Mesenchymal stem cell (in vitro differentiated cells and primary cell): ENCODE results near the gene OR1B1.
A peak's percentile ranks its signal among the peaks of the same experiment; 100 is the strongest.

Source experiments
- DNase-seq: peaks from one replicate; pipeline ENCODE4 v3.0.0-alpha.2; 2013
- H2AFZ ChIP-seq: one replicate; pipeline ENCODE4 v1.6.1; 2013; ENCODE audit warnings: low read depth, mild to moderate bottlenecking, control low read depth, inconsistent platforms, low read length, moderate library complexity
- H2AK5ac ChIP-seq: 2 replicates; pipeline ENCODE4 v1.6.1; 2013; ENCODE audit warnings: low read length, moderate library complexity, mild to moderate bottlenecking, inconsistent platforms; ENCODE audit not compliant: severe bottlenecking
- H2BK120ac ChIP-seq: one replicate; pipeline ENCODE4 v1.6.1; 2013; ENCODE audit warnings: low read depth, mild to moderate bottlenecking, inconsistent platforms, low read length, moderate library complexity
- H2BK12ac ChIP-seq, 2 experiments: one replicate each; pipeline ENCODE4 v1.6.1; 2013; ENCODE audit warnings: inconsistent platforms in 2 of 2, low read length in 2 of 2, mild to moderate bottlenecking in 2 of 2, moderate library complexity in 2 of 2, control low read depth in 1 of 2
- H2BK15ac ChIP-seq: one replicate; pipeline ENCODE4 v1.6.1; 2013; ENCODE audit warnings: mild to moderate bottlenecking, low read depth, inconsistent platforms; ENCODE audit not compliant: poor library complexity, severe bottlenecking
- H2BK5ac ChIP-seq: 2 replicates; pipeline ENCODE4 v1.6.1; 2013; ENCODE audit warnings: low read depth, mild to moderate bottlenecking, low read length, control low read depth, inconsistent platforms; ENCODE audit not compliant: poor library complexity, severe bottlenecking
- H3K14ac ChIP-seq, 2 experiments: one replicate each; pipeline ENCODE4 v1.6.1; 2013; ENCODE audit warnings: inconsistent platforms in 2 of 2, low read length in 2 of 2, control low read depth in 1 of 2, mild to moderate bottlenecking in 1 of 2, moderate library complexity in 1 of 2
- H3K18ac ChIP-seq, 2 experiments: one replicate each; pipeline ENCODE4 v1.6.1; 2013; ENCODE audit warnings: inconsistent platforms in 2 of 2, low read length in 2 of 2, control low read depth in 1 of 2, low read depth in 1 of 2, mild to moderate bottlenecking in 1 of 2
- H3K23ac ChIP-seq, 2 experiments: one replicate each; pipeline ENCODE4 v1.6.1; 2013; ENCODE audit warnings: inconsistent platforms in 2 of 2, low read length in 2 of 2, mild to moderate bottlenecking in 2 of 2, moderate library complexity in 2 of 2, control low read depth in 1 of 2
- H3K27ac ChIP-seq: 2 replicates; pipeline ENCODE4 v1.5.1; 2013; ENCODE audit warnings: mild to moderate bottlenecking, moderate library complexity, low read length, control low read depth, inconsistent platforms; ENCODE audit not compliant: poor library complexity, severe bottlenecking
- H3K27me3 ChIP-seq, 2 experiments: 2 replicates each; pipeline versions ENCODE4 v1.6.1 to v1.7.0; 2013; ENCODE audit warnings: low read length in 2 of 2, mild to moderate bottlenecking in 2 of 2, moderate library complexity in 2 of 2, control low read depth in 1 of 2, inconsistent platforms in 1 of 2; ENCODE audit not compliant: control insufficient read depth in 1 of 2, insufficient read depth in 1 of 2
- H3K36me3 ChIP-seq, 2 experiments: 2 replicates each; pipeline versions ENCODE4 v1.6.1 to v1.7.0; 2013; ENCODE audit warnings: low read length in 2 of 2, control low read depth in 1 of 2, inconsistent platforms in 1 of 2, low read depth in 1 of 2, mild to moderate bottlenecking in 1 of 2; ENCODE audit not compliant: insufficient read depth in 2 of 2, control insufficient read depth in 1 of 2
- H3K4ac ChIP-seq, 2 experiments: one replicate each; pipeline ENCODE4 v1.6.1; 2013; ENCODE audit warnings: inconsistent platforms in 2 of 2, low read length in 2 of 2, mild to moderate bottlenecking in 2 of 2, moderate library complexity in 2 of 2, control low read depth in 1 of 2, low read depth in 1 of 2
- H3K4me1 ChIP-seq: 2 replicates; pipeline ENCODE4 v1.6.1; 2013; ENCODE audit warnings: low read depth, low read length, control low read depth; ENCODE audit not compliant: control insufficient read depth, insufficient read depth
- H3K4me2 ChIP-seq: 2 replicates; pipeline ENCODE4 v1.6.1; 2013; ENCODE audit warnings: low read length, mild to moderate bottlenecking, inconsistent platforms; ENCODE audit not compliant: poor library complexity, severe bottlenecking
- H3K4me3 ChIP-seq, 2 experiments: 2 replicates each; pipeline versions ENCODE4 v1.5.1 to v1.7.0; 2013; ENCODE audit warnings: low read length in 2 of 2, mild to moderate bottlenecking in 2 of 2, control low read depth in 1 of 2, low read depth in 1 of 2; ENCODE audit not compliant: insufficient read depth in 1 of 2
- H3K79me1 ChIP-seq: replicated peaks from 2 replicates; pipeline ENCODE4 v1.6.1; 2013; ENCODE audit warnings: mild to moderate bottlenecking, control low read depth, low read length, inconsistent platforms; ENCODE audit not compliant: poor library complexity, severe bottlenecking
- H3K9ac ChIP-seq: 2 replicates; pipeline ENCODE4 v1.7.0; 2013; ENCODE audit warnings: mild to moderate bottlenecking, low read length, moderate library complexity
- H3K9me3 ChIP-seq: 2 replicates; pipeline ENCODE4 v1.7.0; 2013; ENCODE audit warnings: mild to moderate bottlenecking, low read length; ENCODE audit not compliant: control insufficient read depth
- H4K8ac ChIP-seq: one replicate; pipeline ENCODE4 v1.6.1; 2013; ENCODE audit warnings: inconsistent platforms, mild to moderate bottlenecking, low read length, moderate library complexity
- H4K91ac ChIP-seq: one replicate; pipeline ENCODE4 v1.6.1; 2013; ENCODE audit warnings: mild to moderate bottlenecking, low read length, inconsistent platforms
- WGBS: methylation state at CpG from one replicate; pipeline ENCODE4 v1.1.7; 2013; ENCODE audit warnings: mixed read lengths; 5-methylcytosine and 5-hydroxymethylcytosine counted together

The OR1B1 gene

GRCh38 chr9:122614362-122614761, 43.1 kb downstream of the OR1B1 start, which contains the start of gene OR1Q1:
TSS of gene OR1Q1 (plus strand) at chr9:122614738. CDS start at chr9:122614738, 0 bp downstream.
- no peaks in the 10 kb centered on the region for H3K9me3 ChIP-seq
- H3K36me3 ChIP-seq = no peaks in the 10 kb centered on the region
- H3K79me1 ChIP-seq = no peaks in the 10 kb centered on the region
- H3K14ac ChIP-seq = no peak within 1 kb of the TSS
- H3K4ac ChIP-seq = no peak within 1 kb of the TSS
- no peak within 1 kb of the TSS for H2BK5ac ChIP-seq
- no peak within 1 kb of the TSS for H4K91ac ChIP-seq
- no peak within 1 kb of the TSS for H3K23ac ChIP-seq
- no peaks in the 10 kb centered on the region for H3K27me3 ChIP-seq
- no peak for DNase-seq
- H3K4me2 ChIP-seq = no peak within 1 kb of the TSS
- H3K27ac ChIP-seq = no peak within 1 kb of the TSS
- no peak within 1 kb of the TSS for H2AK5ac ChIP-seq
- no peak within 1 kb of the TSS for H2BK12ac ChIP-seq
- H3K9ac ChIP-seq = no peak within 1 kb of the TSS
- no peak within 1 kb of the TSS for H4K8ac ChIP-seq
- no CpG with 5 or more reads among the region's 1 CpG for WGBS
- no peak within 1 kb of the TSS for H2BK15ac ChIP-seq
- no peak within 1 kb of the TSS for H2BK120ac ChIP-seq
- peak within 1 kb of the TSS; percentile 23 for H2AFZ ChIP-seq
- no peak within 1 kb of the TSS for H3K18ac ChIP-seq
- H3K4me1 ChIP-seq = no peaks in the 10 kb centered on the region
- no peak within 1 kb of the TSS for H3K4me3 ChIP-seq

- H3K14ac ChIP-seq = no peak overlapping the region
- no peak overlapping the region for H3K23ac ChIP-seq
- H2BK5ac ChIP-seq = no peak overlapping the region
- no peak overlapping the region for H3K27ac ChIP-seq
- no peak overlapping the region for H2AK5ac ChIP-seq
- H3K4me2 ChIP-seq = no peak overlapping the region
- H3K79me1 ChIP-seq = no peaks in the 10 kb centered on the region
- H3K9me3 ChIP-seq = peaks cover 5% of the 10 kb centered on the region
- no peak overlapping the region for H2BK120ac ChIP-seq
- no peak overlapping the region for H3K4me3 ChIP-seq
- H3K4me1 ChIP-seq = no peaks in the 10 kb centered on the region
- H2BK12ac ChIP-seq = no peak overlapping the region
- no peak overlapping the region for H3K18ac ChIP-seq
- H4K91ac ChIP-seq = no peak overlapping the region
- no peaks in the 10 kb centered on the region for H3K27me3 ChIP-seq
- no peak overlapping the region for H2AFZ ChIP-seq
- no peak overlapping the region for H3K9ac ChIP-seq
- no peaks in the 10 kb centered on the region for H3K36me3 ChIP-seq
- 56% methylated on average over 3 of the region's 4 CpGs for WGBS
- H4K8ac ChIP-seq = no peak overlapping the region
- DNase-seq = no peak
- no peak overlapping the region for H2BK15ac ChIP-seq
- H3K4ac ChIP-seq = no peak overlapping the region
Measured at GRCh38 chr9:122609804-122610203, 47.6 kb downstream of the OR1B1 start.

- DNase-seq = no peak
- H3K4ac ChIP-seq = no peak overlapping the region
- 78% methylated on average over 1 of the region's 1 CpG for WGBS
Measured at GRCh38 chr9:122606587-122606986, 50.8 kb downstream of the OR1B1 start.

DNA sequence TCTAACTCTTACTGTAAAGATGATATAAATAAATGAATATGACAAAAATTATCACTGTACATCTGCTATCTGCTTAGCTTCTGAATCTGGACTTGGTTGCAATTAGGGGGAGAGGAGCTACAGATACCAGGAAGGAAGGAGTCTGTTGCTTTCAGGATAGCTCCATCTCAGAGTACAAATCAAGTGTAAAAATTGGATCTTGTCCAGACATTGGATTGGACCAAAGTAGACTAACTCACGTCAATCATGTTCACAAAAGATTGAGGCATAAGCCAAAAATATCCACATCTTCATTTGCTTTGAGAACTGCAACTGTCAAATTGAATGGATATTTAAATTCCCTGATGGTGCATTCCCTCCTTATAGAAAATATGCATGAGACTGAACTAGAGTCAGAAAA, 51.7 kb downstream of the OR1B1 start:
- H2AK5ac ChIP-seq = no peak overlapping the region

More at GRCh38 chr9:122606587-122606986, 50.8 kb downstream of the OR1B1 start:
- no peak overlapping the region for H3K18ac ChIP-seq
- no peaks in the 10 kb centered on the region for H3K36me3 ChIP-seq
- H2AFZ ChIP-seq = no peak overlapping the region
- peaks cover 12% of the 10 kb centered on the region for H3K9me3 ChIP-seq
- H3K4me2 ChIP-seq = no peak overlapping the region
- no peak overlapping the region for H2BK15ac ChIP-seq
- no peak overlapping the region for H4K91ac ChIP-seq
- no peak overlapping the region for H4K8ac ChIP-seq
- no peak overlapping the region for H3K4me3 ChIP-seq
- H3K14ac ChIP-seq = no peak overlapping the region
- H3K27me3 ChIP-seq = no peaks in the 10 kb centered on the region
- no peaks in the 10 kb centered on the region for H3K79me1 ChIP-seq
- H2BK5ac ChIP-seq = no peak overlapping the region
- no peak overlapping the region for H3K9ac ChIP-seq
- H3K27ac ChIP-seq = no peak overlapping the region
- H2AK5ac ChIP-seq = no peak overlapping the region
- no peak overlapping the region for H2BK12ac ChIP-seq
- no peaks in the 10 kb centered on the region for H3K4me1 ChIP-seq
- no peak overlapping the region for H3K23ac ChIP-seq
- H2BK120ac ChIP-seq = no peak overlapping the region

More for the DNA sequence above, 51.7 kb downstream of the OR1B1 start:
- WGBS = 40% methylated on average over 1 of the region's 1 CpG
- H2BK5ac ChIP-seq = no peak overlapping the region
- H3K36me3 ChIP-seq = no peaks in the 10 kb centered on the region
- no peak overlapping the region for H3K23ac ChIP-seq
- H2BK120ac ChIP-seq = no peak overlapping the region
- H4K91ac ChIP-seq = no peak overlapping the region
- no peak overlapping the region for H4K8ac ChIP-seq
- no peak overlapping the region for H3K9ac ChIP-seq
- no peak overlapping the region for H3K4me2 ChIP-seq
- H3K18ac ChIP-seq = no peak overlapping the region
- no peak for DNase-seq
- no peak overlapping the region for H3K4me3 ChIP-seq
- H2BK12ac ChIP-seq = no peak overlapping the region
- no peak overlapping the region for H2AFZ ChIP-seq
- H3K27me3 ChIP-seq = no peaks in the 10 kb centered on the region
- H3K9me3 ChIP-seq = peaks cover 12% of the 10 kb centered on the region
- H2BK15ac ChIP-seq = no peak overlapping the region
- H3K27ac ChIP-seq = no peak overlapping the region
- H3K4ac ChIP-seq = no peak overlapping the region
- H3K4me1 ChIP-seq = no peaks in the 10 kb centered on the region
- no peak overlapping the region for H3K14ac ChIP-seq
- no peaks in the 10 kb centered on the region for H3K79me1 ChIP-seq
